Measurements from ENCODE around the gene AFF3.
"Not testable (repeated sequence)": the region's sequence is repeated elsewhere in the genome, so short reads cannot be mapped to it uniquely, and the experiment has no call there.

Gene AFF3

GRCh38 chr2:99504844-99505584, 637.4 kb downstream of the AFF3 start:
- no peak for DNase-seq

GRCh38 chr2:99503662-99504416, 638.6 kb downstream of the AFF3 start:
- DNase-seq = not testable (repeated sequence)

GRCh38 chr2:99496021-99496420, 646.4 kb downstream of the AFF3 start:
- DNase-seq = no peak
